AG09319 (cell line): ENCODE data around the gene CLPTM1L.

Experiments used
- DNase-seq: peaks from one replicate; pipeline ENCODE4 v3.0.0-alpha.2; 2010; ENCODE audit warnings: low read depth; ENCODE audit errors: extremely low read depth
- TF ChIP-seq, protein P1 (sequence below): IDR thresholded peaks from 2 replicates; pipeline ENCODE4 v1.5.1; 2011; ENCODE audit warnings: low read depth, mild to moderate bottlenecking, inconsistent platforms, low read length, moderate library complexity

Gene CLPTM1L, protein sequence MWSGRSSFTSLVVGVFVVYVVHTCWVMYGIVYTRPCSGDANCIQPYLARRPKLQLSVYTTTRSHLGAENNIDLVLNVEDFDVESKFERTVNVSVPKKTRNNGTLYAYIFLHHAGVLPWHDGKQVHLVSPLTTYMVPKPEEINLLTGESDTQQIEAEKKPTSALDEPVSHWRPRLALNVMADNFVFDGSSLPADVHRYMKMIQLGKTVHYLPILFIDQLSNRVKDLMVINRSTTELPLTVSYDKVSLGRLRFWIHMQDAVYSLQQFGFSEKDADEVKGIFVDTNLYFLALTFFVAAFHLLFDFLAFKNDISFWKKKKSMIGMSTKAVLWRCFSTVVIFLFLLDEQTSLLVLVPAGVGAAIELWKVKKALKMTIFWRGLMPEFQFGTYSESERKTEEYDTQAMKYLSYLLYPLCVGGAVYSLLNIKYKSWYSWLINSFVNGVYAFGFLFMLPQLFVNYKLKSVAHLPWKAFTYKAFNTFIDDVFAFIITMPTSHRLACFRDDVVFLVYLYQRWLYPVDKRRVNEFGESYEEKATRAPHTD

DNA sequence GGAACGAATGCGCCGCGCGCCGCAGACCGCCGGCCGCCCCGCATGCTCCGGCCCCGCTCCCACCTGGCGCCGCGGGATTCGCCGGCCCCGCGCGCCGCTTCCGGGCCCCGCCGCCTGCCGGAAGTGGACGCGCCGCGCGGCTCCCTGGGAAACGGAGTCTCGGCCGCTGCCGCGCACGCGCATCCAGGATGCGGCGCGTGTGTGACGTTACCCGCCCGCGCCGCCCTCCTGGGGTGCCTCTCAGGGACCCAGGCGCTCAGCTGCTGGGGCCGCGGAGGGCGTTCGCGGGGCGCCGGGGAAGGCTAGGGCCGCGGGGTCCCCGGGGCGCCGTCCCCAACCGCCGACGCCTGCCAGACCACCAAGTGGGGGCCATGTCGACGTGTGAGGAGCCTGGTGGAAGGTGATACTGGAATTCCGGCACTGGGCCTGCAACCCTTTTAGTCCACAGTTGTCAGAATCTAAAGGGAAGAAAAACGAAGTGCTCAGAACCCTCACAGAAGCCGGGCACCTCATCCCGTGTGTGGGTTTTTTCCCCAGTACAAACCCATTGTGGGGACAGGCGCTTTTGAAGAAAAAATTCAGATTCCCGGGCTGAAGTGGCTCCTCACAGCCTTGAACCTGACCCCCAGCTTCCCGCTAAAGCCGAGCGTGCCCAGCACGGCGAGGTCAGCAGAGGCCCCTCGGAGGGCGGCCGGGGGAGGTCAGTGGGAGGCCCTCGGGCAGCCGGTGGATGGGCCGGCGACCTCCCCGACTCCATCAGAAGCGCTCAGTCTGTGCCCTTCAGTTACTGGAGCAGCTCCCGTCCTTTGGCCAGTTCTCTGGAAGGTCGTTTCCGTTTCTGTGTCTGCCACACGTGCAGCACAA, at the start of gene CLPTM1L:
CLPTM1L (minus strand) TSS at position 125 of the 864 bp plus-strand sequence. CDS start 258 bp downstream, outside the sequence.
- TF ChIP-seq, protein P1, sequence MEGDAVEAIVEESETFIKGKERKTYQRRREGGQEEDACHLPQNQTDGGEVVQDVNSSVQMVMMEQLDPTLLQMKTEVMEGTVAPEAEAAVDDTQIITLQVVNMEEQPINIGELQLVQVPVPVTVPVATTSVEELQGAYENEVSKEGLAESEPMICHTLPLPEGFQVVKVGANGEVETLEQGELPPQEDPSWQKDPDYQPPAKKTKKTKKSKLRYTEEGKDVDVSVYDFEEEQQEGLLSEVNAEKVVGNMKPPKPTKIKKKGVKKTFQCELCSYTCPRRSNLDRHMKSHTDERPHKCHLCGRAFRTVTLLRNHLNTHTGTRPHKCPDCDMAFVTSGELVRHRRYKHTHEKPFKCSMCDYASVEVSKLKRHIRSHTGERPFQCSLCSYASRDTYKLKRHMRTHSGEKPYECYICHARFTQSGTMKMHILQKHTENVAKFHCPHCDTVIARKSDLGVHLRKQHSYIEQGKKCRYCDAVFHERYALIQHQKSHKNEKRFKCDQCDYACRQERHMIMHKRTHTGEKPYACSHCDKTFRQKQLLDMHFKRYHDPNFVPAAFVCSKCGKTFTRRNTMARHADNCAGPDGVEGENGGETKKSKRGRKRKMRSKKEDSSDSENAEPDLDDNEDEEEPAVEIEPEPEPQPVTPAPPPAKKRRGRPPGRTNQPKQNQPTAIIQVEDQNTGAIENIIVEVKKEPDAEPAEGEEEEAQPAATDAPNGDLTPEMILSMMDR: no peak
- peak; percentile 51 for DNase-seq

DNA sequence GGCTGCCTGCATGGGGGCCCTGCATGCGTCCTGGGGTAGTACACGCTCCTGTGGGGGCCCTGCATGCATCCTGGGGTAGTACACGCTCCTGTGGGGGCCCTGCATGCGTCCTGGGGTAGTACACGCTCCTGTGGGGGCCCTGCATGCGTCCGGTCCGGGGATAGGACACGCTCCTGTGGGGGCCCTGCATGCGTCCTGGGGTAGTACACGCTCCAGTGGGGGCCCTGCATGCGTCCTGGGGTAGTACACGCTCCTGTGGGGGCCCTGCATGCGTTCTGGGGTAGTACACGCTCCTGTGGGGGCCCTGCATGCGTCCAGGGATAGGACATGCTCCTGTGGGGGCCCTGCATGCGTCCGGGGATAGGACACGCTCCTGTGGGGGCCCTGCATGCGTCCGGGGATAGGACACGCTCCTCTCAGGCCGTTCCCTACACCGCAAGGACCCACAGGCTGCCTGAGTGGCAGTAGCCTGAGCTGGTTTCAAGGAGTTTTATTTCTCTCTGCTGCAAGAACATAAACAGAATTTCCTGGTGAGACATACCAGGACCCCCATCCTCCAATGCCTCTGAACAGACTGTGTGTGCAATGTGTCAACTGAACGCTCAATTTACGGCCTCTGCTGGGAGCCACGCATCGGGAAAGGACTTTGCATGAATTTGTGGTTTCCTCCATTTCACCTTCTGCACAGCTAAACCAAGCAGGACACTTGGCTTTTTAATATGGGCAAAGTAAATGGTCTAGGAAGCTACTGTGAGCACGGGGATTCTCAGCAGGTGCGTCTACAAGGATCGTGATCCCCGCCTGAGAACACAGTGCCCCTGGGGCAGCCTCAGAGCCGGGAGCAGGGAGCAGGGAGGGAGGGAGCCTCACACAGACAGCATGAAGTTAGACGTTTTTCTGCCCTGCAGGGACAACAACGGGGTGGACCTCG, 48.9 kb upstream of the CLPTM1L start:
- no peak for DNase-seq
- TF ChIP-seq, protein P1: no peak

DNA sequence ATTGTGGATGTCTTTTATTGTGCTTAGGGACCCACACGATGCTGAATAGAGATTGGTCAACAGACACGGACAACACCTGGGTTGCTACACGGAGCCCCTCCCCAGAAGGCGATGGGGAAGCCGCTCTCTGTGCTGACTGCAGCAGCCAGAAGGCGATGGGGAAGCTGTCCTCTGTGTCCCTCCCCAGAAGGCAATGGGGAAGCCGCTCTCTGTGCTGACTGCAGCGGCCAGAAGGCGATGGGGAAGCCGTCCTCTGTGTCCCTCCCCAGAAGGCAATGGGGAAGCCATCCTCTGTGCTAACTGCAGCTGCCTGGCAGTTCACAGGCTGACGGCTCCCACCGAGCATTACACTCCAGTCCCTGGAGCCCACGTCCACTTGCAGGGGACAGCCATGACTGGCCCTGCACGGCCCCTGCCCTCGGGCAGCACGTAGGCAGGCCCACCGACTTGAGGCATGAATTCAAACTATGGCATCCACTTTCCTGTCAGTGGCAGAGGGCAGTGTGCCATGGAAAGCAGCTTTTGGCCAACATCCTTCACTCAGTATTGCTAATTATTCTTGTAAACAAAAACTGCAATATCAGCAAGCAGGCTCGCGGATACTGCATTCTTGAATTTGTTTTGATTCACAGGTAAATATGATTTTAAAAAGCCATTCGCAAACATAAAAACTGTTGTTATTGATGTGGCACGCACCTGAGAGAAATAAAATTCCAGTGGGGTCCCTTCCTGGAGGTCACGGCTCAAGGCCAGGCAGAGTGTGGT, 48.1 kb upstream of the CLPTM1L start:
- TF ChIP-seq, protein P1: no peak
- no peak for DNase-seq

DNA sequence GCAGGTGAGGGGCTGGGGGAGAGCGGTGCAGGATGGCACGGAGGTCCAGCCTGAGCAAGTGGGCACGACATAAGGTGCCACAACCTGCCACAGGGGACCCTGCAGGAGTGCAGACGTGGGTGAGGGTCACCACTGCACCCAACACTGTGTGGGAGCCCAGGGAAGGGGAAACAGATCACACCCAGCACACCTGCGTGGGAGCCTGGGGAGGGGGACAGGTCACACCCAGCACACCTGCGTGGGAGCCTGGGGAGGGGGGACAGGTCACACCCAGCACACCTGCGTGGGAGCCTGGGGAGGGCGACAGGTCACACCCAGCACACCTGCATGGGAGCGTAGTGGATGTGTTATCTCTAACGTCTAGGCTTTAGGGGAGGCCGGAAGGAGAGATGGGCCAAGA, 47.4 kb upstream of the CLPTM1L start:
- TF ChIP-seq, protein P1: no peak
- no peak for DNase-seq

DNA sequence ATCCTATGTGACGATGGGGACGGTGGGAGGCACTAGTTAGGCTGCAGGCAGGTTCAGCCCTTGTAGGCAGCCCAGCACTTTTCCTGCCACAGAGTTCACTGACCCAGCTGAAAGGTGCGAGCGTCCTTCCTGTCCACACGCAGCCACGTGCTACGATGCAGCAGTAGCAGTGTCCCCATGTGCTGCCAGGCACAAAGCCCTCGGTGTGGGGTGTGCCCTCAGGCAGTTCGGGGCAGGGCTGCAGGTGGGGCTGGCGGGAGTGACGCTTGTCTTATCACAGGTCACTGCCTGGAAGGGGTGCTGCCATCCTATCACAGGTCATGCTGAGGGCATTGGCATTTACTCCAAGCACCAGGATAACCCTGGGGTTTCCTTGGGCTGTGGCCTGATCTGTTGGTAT, 46.8 kb upstream of the CLPTM1L start:
- DNase-seq: no peak
- TF ChIP-seq, protein P1: no peak
